ENCODE measurements around the gene IER3. TPM values are rescaled to one million over a fixed set of nuclear protein-coding genes. Genes with fewer than 3 reads are reported as not detected.

The IER3 gene
- total and polyA plus RNA-seq, 9 of the 15 experiments (the other 6 are each of a cell fraction or from before 2014, with no cell fraction given) = 1.5 to 30.0 (median 11.5) TPM

DNA sequence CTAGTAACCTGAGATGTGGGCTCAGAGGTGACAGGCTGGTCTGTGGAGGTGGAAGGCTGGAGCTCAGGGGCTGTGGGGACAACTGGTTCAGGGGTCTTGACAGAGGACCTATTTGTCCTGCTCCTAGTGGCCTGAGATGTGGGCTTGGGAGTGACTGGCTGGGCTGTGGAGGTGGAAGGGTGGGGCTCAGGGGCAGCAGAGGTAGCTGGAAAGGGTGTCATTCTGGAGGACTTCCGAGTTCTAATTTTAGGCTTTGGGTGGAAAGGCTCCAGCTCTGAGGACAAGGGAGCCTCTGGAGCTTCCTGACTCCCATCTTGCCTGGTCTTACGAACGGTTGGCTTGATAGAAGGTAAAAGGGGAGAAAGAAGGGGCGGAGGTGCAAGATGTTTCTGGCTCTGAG is 38.7 kb downstream of the IER3 start (continued):
- TF ChIP-seq, protein P1, sequence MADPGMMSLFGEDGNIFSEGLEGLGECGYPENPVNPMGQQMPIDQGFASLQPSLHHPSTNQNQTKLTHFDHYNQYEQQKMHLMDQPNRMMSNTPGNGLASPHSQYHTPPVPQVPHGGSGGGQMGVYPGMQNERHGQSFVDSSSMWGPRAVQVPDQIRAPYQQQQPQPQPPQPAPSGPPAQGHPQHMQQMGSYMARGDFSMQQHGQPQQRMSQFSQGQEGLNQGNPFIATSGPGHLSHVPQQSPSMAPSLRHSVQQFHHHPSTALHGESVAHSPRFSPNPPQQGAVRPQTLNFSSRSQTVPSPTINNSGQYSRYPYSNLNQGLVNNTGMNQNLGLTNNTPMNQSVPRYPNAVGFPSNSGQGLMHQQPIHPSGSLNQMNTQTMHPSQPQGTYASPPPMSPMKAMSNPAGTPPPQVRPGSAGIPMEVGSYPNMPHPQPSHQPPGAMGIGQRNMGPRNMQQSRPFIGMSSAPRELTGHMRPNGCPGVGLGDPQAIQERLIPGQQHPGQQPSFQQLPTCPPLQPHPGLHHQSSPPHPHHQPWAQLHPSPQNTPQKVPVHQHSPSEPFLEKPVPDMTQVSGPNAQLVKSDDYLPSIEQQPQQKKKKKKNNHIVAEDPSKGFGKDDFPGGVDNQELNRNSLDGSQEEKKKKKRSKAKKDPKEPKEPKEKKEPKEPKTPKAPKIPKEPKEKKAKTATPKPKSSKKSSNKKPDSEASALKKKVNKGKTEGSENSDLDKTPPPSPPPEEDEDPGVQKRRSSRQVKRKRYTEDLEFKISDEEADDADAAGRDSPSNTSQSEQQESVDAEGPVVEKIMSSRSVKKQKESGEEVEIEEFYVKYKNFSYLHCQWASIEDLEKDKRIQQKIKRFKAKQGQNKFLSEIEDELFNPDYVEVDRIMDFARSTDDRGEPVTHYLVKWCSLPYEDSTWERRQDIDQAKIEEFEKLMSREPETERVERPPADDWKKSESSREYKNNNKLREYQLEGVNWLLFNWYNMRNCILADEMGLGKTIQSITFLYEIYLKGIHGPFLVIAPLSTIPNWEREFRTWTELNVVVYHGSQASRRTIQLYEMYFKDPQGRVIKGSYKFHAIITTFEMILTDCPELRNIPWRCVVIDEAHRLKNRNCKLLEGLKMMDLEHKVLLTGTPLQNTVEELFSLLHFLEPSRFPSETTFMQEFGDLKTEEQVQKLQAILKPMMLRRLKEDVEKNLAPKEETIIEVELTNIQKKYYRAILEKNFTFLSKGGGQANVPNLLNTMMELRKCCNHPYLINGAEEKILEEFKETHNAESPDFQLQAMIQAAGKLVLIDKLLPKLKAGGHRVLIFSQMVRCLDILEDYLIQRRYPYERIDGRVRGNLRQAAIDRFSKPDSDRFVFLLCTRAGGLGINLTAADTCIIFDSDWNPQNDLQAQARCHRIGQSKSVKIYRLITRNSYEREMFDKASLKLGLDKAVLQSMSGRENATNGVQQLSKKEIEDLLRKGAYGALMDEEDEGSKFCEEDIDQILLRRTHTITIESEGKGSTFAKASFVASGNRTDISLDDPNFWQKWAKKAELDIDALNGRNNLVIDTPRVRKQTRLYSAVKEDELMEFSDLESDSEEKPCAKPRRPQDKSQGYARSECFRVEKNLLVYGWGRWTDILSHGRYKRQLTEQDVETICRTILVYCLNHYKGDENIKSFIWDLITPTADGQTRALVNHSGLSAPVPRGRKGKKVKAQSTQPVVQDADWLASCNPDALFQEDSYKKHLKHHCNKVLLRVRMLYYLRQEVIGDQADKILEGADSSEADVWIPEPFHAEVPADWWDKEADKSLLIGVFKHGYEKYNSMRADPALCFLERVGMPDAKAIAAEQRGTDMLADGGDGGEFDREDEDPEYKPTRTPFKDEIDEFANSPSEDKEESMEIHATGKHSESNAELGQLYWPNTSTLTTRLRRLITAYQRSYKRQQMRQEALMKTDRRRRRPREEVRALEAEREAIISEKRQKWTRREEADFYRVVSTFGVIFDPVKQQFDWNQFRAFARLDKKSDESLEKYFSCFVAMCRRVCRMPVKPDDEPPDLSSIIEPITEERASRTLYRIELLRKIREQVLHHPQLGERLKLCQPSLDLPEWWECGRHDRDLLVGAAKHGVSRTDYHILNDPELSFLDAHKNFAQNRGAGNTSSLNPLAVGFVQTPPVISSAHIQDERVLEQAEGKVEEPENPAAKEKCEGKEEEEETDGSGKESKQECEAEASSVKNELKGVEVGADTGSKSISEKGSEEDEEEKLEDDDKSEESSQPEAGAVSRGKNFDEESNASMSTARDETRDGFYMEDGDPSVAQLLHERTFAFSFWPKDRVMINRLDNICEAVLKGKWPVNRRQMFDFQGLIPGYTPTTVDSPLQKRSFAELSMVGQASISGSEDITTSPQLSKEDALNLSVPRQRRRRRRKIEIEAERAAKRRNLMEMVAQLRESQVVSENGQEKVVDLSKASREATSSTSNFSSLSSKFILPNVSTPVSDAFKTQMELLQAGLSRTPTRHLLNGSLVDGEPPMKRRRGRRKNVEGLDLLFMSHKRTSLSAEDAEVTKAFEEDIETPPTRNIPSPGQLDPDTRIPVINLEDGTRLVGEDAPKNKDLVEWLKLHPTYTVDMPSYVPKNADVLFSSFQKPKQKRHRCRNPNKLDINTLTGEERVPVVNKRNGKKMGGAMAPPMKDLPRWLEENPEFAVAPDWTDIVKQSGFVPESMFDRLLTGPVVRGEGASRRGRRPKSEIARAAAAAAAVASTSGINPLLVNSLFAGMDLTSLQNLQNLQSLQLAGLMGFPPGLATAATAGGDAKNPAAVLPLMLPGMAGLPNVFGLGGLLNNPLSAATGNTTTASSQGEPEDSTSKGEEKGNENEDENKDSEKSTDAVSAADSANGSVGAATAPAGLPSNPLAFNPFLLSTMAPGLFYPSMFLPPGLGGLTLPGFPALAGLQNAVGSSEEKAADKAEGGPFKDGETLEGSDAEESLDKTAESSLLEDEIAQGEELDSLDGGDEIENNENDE (IDR thresholded peaks at IDR 0.05; ENCODE audit: low read depth, low read length) = no peak
- TF ChIP-seq, protein P2, sequence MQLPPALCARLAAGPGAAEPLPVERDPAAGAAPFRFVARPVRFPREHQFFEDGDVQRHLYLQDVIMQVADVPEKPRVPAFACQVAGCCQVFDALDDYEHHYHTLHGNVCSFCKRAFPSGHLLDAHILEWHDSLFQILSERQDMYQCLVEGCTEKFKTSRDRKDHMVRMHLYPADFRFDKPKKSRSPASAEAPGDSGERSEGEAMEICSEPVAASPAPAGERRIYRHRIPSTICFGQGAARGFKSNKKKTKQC (CRISPR knock-in tag; IDR thresholded peaks at IDR 0.05) = no peak
- TF ChIP-seq RFX1 (IDR thresholded peaks at IDR 0.05) = no peak
- no peak for TF ChIP-seq BHLHE40 (IDR thresholded peaks at IDR 0.05; ENCODE audit: low read length)
- no peak for TF ChIP-seq NR1H2 (CRISPR knock-in tag; IDR thresholded peaks at IDR 0.05)
- TF ChIP-seq HNRNPLL (IDR thresholded peaks at IDR 0.05; ENCODE audit: low read depth, low read length, poor library complexity, severe bottlenecking) = no peak
- no peak for TF ChIP-seq CC2D1A (IDR thresholded peaks at IDR 0.05)
- TF ChIP-seq LARP7 (IDR thresholded peaks at IDR 0.05) = no peak
- TF ChIP-seq, protein P3, sequence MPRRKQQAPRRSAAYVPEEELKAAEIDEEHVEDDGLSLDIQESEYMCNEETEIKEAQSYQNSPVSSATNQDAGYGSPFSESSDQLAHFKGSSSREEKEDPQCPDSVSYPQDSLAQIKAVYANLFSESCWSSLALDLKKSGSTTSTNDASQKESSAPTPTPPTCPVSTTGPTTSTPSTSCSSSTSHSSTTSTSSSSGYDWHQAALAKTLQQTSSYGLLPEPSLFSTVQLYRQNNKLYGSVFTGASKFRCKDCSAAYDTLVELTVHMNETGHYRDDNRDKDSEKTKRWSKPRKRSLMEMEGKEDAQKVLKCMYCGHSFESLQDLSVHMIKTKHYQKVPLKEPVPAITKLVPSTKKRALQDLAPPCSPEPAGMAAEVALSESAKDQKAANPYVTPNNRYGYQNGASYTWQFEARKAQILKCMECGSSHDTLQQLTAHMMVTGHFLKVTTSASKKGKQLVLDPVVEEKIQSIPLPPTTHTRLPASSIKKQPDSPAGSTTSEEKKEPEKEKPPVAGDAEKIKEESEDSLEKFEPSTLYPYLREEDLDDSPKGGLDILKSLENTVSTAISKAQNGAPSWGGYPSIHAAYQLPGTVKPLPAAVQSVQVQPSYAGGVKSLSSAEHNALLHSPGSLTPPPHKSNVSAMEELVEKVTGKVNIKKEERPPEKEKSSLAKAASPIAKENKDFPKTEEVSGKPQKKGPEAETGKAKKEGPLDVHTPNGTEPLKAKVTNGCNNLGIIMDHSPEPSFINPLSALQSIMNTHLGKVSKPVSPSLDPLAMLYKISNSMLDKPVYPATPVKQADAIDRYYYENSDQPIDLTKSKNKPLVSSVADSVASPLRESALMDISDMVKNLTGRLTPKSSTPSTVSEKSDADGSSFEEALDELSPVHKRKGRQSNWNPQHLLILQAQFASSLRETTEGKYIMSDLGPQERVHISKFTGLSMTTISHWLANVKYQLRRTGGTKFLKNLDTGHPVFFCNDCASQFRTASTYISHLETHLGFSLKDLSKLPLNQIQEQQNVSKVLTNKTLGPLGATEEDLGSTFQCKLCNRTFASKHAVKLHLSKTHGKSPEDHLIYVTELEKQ (CRISPR knock-in tag; IDR thresholded peaks at IDR 0.05) = no peak
- no peak for TF ChIP-seq ILK (tag; IDR thresholded peaks at IDR 0.05; ENCODE audit: borderline replicate concordance, low read depth)
